Panc1 (cell line): ENCODE data around the gene WDFY2.

Experiments
- POLR2AphosphoS5 ChIP-seq: IDR thresholded peaks from 2 replicates; pipeline ENCODE4 v1.6.1; 2012; ENCODE audit warnings: mild to moderate bottlenecking, low read depth, low read length, moderate library complexity
- SIN3A ChIP-seq: IDR thresholded peaks from 2 replicates; pipeline ENCODE4 v1.6.1; 2012; ENCODE audit warnings: low read depth, mild to moderate bottlenecking, low read length, moderate library complexity, borderline replicate concordance; ENCODE audit not compliant: insufficient read depth
- TF ChIP-seq, protein P1 (sequence below): fragments of 450-650 bp; IDR thresholded peaks from 2 replicates; pipeline ENCODE4 v1.5.1; 2017; ENCODE audit warnings: mild to moderate bottlenecking
- TF ChIP-seq, protein P2 (sequence below), 2 experiments: IDR thresholded peaks; 2 replicates each; pipeline ENCODE4 v1.6.1; 2011 to 2012; ENCODE audit warnings: low read depth in 2 of 2, control low read depth in 1 of 2, low read length in 1 of 2, mild to moderate bottlenecking in 1 of 2, moderate library complexity in 1 of 2; ENCODE audit not compliant: insufficient read depth in 1 of 2

DNA sequence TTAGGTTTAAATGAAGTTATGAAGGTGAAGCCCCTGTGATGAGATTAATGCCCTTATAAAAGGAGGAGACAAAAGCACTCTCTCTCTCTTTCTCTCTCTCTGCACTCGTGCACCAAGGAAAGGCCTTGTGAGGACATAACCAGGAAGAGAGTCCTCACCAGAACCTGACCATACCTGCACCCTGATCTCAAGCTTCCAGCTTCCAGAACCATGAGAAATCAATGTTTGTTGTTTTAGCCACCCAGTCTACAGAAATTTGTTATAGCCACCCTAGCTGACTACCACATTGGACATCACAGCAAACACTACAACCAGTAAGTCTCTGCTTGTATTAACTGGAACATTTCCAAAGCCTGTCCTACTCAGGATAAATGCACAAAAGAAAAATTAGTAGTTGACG is 34.7 kb upstream of the WDFY2 start:
- TF ChIP-seq, protein P1, sequence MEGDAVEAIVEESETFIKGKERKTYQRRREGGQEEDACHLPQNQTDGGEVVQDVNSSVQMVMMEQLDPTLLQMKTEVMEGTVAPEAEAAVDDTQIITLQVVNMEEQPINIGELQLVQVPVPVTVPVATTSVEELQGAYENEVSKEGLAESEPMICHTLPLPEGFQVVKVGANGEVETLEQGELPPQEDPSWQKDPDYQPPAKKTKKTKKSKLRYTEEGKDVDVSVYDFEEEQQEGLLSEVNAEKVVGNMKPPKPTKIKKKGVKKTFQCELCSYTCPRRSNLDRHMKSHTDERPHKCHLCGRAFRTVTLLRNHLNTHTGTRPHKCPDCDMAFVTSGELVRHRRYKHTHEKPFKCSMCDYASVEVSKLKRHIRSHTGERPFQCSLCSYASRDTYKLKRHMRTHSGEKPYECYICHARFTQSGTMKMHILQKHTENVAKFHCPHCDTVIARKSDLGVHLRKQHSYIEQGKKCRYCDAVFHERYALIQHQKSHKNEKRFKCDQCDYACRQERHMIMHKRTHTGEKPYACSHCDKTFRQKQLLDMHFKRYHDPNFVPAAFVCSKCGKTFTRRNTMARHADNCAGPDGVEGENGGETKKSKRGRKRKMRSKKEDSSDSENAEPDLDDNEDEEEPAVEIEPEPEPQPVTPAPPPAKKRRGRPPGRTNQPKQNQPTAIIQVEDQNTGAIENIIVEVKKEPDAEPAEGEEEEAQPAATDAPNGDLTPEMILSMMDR, result no peak
- TF ChIP-seq SIN3A, result no peak
- no peak for TF ChIP-seq POLR2AphosphoS5
- TF ChIP-seq, protein P2, sequence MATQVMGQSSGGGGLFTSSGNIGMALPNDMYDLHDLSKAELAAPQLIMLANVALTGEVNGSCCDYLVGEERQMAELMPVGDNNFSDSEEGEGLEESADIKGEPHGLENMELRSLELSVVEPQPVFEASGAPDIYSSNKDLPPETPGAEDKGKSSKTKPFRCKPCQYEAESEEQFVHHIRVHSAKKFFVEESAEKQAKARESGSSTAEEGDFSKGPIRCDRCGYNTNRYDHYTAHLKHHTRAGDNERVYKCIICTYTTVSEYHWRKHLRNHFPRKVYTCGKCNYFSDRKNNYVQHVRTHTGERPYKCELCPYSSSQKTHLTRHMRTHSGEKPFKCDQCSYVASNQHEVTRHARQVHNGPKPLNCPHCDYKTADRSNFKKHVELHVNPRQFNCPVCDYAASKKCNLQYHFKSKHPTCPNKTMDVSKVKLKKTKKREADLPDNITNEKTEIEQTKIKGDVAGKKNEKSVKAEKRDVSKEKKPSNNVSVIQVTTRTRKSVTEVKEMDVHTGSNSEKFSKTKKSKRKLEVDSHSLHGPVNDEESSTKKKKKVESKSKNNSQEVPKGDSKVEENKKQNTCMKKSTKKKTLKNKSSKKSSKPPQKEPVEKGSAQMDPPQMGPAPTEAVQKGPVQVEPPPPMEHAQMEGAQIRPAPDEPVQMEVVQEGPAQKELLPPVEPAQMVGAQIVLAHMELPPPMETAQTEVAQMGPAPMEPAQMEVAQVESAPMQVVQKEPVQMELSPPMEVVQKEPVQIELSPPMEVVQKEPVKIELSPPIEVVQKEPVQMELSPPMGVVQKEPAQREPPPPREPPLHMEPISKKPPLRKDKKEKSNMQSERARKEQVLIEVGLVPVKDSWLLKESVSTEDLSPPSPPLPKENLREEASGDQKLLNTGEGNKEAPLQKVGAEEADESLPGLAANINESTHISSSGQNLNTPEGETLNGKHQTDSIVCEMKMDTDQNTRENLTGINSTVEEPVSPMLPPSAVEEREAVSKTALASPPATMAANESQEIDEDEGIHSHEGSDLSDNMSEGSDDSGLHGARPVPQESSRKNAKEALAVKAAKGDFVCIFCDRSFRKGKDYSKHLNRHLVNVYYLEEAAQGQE (IDR thresholded peaks at IDR 0.05; ENCODE audit: insufficient read depth in 1 of 2, low read depth in 2 of 2, low read length in 1 of 2), result no peak
